ENCODE data around the gene TTC3. TPM values are rescaled to one million over a fixed set of nuclear protein-coding genes. Genes with fewer than 3 reads are reported as not detected.

The TTC3 gene
- total and polyA plus RNA-seq, 5 donors from 2014 or later = 34.3 to 91.0 (median 59.4) TPM

- Histone ChIP-seq H3K36me3 (ENCODE audit: control insufficient read depth, insufficient read depth, low read length) (no peaks in the 10 kb centered on the region), H3K9me3 (ENCODE audit: control insufficient read depth in 2 of 2, low read length in 2 of 2) (no peaks in the 10 kb centered on the region), H3K27ac (ENCODE audit: insufficient read depth, low read length, poor library complexity, severe bottlenecking) (no peak overlapping the region), H3K27me3 (ENCODE audit: control insufficient read depth, insufficient read depth, low read length) (no peaks in the 10 kb centered on the region), H3K4me3 (ENCODE audit: low read depth, low read length) (no peak overlapping the region), H3K4me1 (ENCODE audit: control insufficient read depth, insufficient read depth, low read length, poor library complexity, severe bottlenecking) (no peaks in the 10 kb centered on the region)
- H3K4me1 Mint-ChIP-seq = peaks cover 0 to 5% (median 0%) of the 10 kb centered on the region in 4 donors
- ATAC-seq (ENCODE audit: low read depth in 2 of 2) (no peak), DNase-seq (no peak)
- H3K4me3 Mint-ChIP-seq = no peak overlapping the region
- no peaks in the 10 kb centered on the region for H3K9me3 Mint-ChIP-seq
- H3K27ac Mint-ChIP-seq = no peak overlapping the region
- peaks cover 12% of the 10 kb centered on the region for H3K36me3 Mint-ChIP-seq
- peaks cover 6% of the 10 kb centered on the region for H3K27me3 Mint-ChIP-seq
Observed at GRCh38 chr21:37062593-37062935, 10.5 kb upstream of the TTC3 start.

- no peak overlapping the region for H3K27ac Mint-ChIP-seq
- no peaks in the 10 kb centered on the region for H3K9me3 ChIP-seq (ENCODE audit: control insufficient read depth in 2 of 2, low read length in 2 of 2)
- H3K4me3 ChIP-seq (ENCODE audit: low read depth, low read length) = no peak overlapping the region
- no peak for ATAC-seq (ENCODE audit: low read depth in 2 of 2)
- H3K27me3 Mint-ChIP-seq = no peaks in the 10 kb centered on the region
- H3K9me3 Mint-ChIP-seq = no peaks in the 10 kb centered on the region
- no peak for DNase-seq
- H3K4me3 Mint-ChIP-seq = no peak overlapping the region
- H3K36me3 Mint-ChIP-seq = peaks cover 14% of the 10 kb centered on the region
- no peaks in the 10 kb centered on the region for H3K36me3 ChIP-seq (ENCODE audit: control insufficient read depth, insufficient read depth, low read length)
- no peaks in the 10 kb centered on the region for H3K27me3 ChIP-seq (ENCODE audit: control insufficient read depth, insufficient read depth, low read length)
- no peak overlapping the region for H3K27ac ChIP-seq (ENCODE audit: insufficient read depth, low read length, poor library complexity, severe bottlenecking)
- no peaks in the 10 kb centered on the region for H3K4me1 ChIP-seq (ENCODE audit: control insufficient read depth, insufficient read depth, low read length, poor library complexity, severe bottlenecking)
- H3K4me1 Mint-ChIP-seq = peaks cover 0 to 5% (median 0%) of the 10 kb centered on the region in 4 donors
Observed at GRCh38 chr21:37063433-37063832, 9.6 kb upstream of the TTC3 start.

GRCh38 chr21:37064841-37065240 lies 8.2 kb upstream of the TTC3 start:
- Histone ChIP-seq H3K36me3 (ENCODE audit: control insufficient read depth, insufficient read depth, low read length) (peaks cover 4% of the 10 kb centered on the region), H3K4me3 (ENCODE audit: low read depth, low read length) (no peak overlapping the region), H3K9me3 (ENCODE audit: control insufficient read depth in 2 of 2, low read length in 2 of 2) (no peaks in the 10 kb centered on the region), H3K27ac (ENCODE audit: insufficient read depth, low read length, poor library complexity, severe bottlenecking) (no peak overlapping the region), H3K4me1 (ENCODE audit: control insufficient read depth, insufficient read depth, low read length, poor library complexity, severe bottlenecking) (no peaks in the 10 kb centered on the region), H3K27me3 (ENCODE audit: control insufficient read depth, insufficient read depth, low read length) (no peaks in the 10 kb centered on the region)
- ATAC-seq (ENCODE audit: low read depth in 2 of 2) (no peak), DNase-seq (no peak)
- Mint-ChIP-seq H3K27ac (peak overlapping the region in 1 of 3 donors; percentile 50), H3K27me3 (no peaks in the 10 kb centered on the region), H3K4me3 (peak overlapping the region in 1 of 4 donors; percentile 77), H3K9me3 (no peaks in the 10 kb centered on the region), H3K4me1 (peaks cover 1 to 6% (median 3%) of the 10 kb centered on the region in 4 donors), H3K36me3 (peaks cover 19% of the 10 kb centered on the region)

- Mint-ChIP-seq H3K4me3 (no peak overlapping the region), H3K9me3 (no peaks in the 10 kb centered on the region), H3K27ac (no peak overlapping the region), H3K27me3 (no peaks in the 10 kb centered on the region), H3K4me1 (peaks cover 5 to 12% (median 10%) of the 10 kb centered on the region in 4 donors), H3K36me3 (peaks cover 25% of the 10 kb centered on the region)
- Histone ChIP-seq H3K27me3 (ENCODE audit: control insufficient read depth, insufficient read depth, low read length) (no peaks in the 10 kb centered on the region), H3K4me3 (ENCODE audit: low read depth, low read length) (no peak overlapping the region), H3K4me1 (ENCODE audit: control insufficient read depth, insufficient read depth, low read length, poor library complexity, severe bottlenecking) (no peaks in the 10 kb centered on the region), H3K36me3 (ENCODE audit: control insufficient read depth, insufficient read depth, low read length) (peaks cover 4% of the 10 kb centered on the region), H3K9me3 (ENCODE audit: control insufficient read depth in 2 of 2, low read length in 2 of 2) (no peaks in the 10 kb centered on the region), H3K27ac (ENCODE audit: insufficient read depth, low read length, poor library complexity, severe bottlenecking) (no peak overlapping the region)
- no peak for ATAC-seq (ENCODE audit: low read depth in 2 of 2)
- no peak for DNase-seq
Observed at GRCh38 chr21:37065561-37066177, 7.4 kb upstream of the TTC3 start.

GRCh38 chr21:37071561-37072273 lies 1.3 kb upstream of the TTC3 start:
- no peak for DNase-seq

GRCh38 chr21:37072274-37072987 lies 623 bp upstream of the TTC3 start:
- ATAC-seq (ENCODE audit: low read depth in 2 of 2) (peak; percentile 40 to 52), DNase-seq (peak in 2 of 3 donors; percentile 71 to 79)
- H3K36me3 Mint-ChIP-seq = peaks cover 20% of the 10 kb centered on the region
- H3K27me3 ChIP-seq (ENCODE audit: control insufficient read depth, insufficient read depth, low read length) = no peaks in the 10 kb centered on the region
- H3K4me3 ChIP-seq (ENCODE audit: low read depth, low read length) = peak overlapping the region; percentile 97
- H3K36me3 ChIP-seq (ENCODE audit: control insufficient read depth, insufficient read depth, low read length) = peaks cover 4% of the 10 kb centered on the region
- H3K27me3 Mint-ChIP-seq = peaks cover 6% of the 10 kb centered on the region
- peak overlapping the region; percentile 92 to 95 (median 94) for H3K27ac Mint-ChIP-seq
- no peaks in the 10 kb centered on the region for H3K9me3 Mint-ChIP-seq
- H3K4me1 ChIP-seq (ENCODE audit: control insufficient read depth, insufficient read depth, low read length, poor library complexity, severe bottlenecking) = peaks cover 34% of the 10 kb centered on the region
- no peaks in the 10 kb centered on the region for H3K9me3 ChIP-seq (ENCODE audit: control insufficient read depth in 2 of 2, low read length in 2 of 2)
- H3K4me1 Mint-ChIP-seq = peaks cover 27 to 56% (median 45%) of the 10 kb centered on the region in 4 donors
- peak overlapping the region; percentile 77 to 91 (median 83) for H3K4me3 Mint-ChIP-seq
- H3K27ac ChIP-seq (ENCODE audit: insufficient read depth, low read length, poor library complexity, severe bottlenecking) = peak overlapping the region; percentile 95

More at GRCh38 chr21:37071561-37072273, 1.3 kb upstream of the TTC3 start:
- H3K4me3 Mint-ChIP-seq = peak overlapping the region; percentile 77 to 91 (median 83)
- H3K27me3 Mint-ChIP-seq = peaks cover 6% of the 10 kb centered on the region
- H3K9me3 Mint-ChIP-seq = no peaks in the 10 kb centered on the region
- H3K4me1 Mint-ChIP-seq = peaks cover 27 to 52% (median 40%) of the 10 kb centered on the region in 4 donors
- no peaks in the 10 kb centered on the region for H3K27me3 ChIP-seq (ENCODE audit: control insufficient read depth, insufficient read depth, low read length)
- H3K4me3 ChIP-seq (ENCODE audit: low read depth, low read length) = peak overlapping the region; percentile 97
- peak overlapping the region; percentile 95 for H3K27ac ChIP-seq (ENCODE audit: insufficient read depth, low read length, poor library complexity, severe bottlenecking)
- peaks cover 20% of the 10 kb centered on the region for H3K36me3 Mint-ChIP-seq
- no peak for ATAC-seq (ENCODE audit: low read depth in 2 of 2)
- peak overlapping the region; percentile 92 to 95 (median 94) for H3K27ac Mint-ChIP-seq
- peaks cover 34% of the 10 kb centered on the region for H3K4me1 ChIP-seq (ENCODE audit: control insufficient read depth, insufficient read depth, low read length, poor library complexity, severe bottlenecking)
- H3K36me3 ChIP-seq (ENCODE audit: control insufficient read depth, insufficient read depth, low read length) = peaks cover 4% of the 10 kb centered on the region
- H3K9me3 ChIP-seq (ENCODE audit: control insufficient read depth in 2 of 2, low read length in 2 of 2) = no peaks in the 10 kb centered on the region

GRCh38 chr21:37073417-37074196 lies 553 bp downstream of the TTC3 start:
- peaks cover 34% of the 10 kb centered on the region for H3K4me1 ChIP-seq (ENCODE audit: control insufficient read depth, insufficient read depth, low read length, poor library complexity, severe bottlenecking)
- Mint-ChIP-seq H3K9me3 (no peaks in the 10 kb centered on the region), H3K4me1 (peaks cover 33 to 66% (median 52%) of the 10 kb centered on the region in 4 donors), H3K27me3 (peaks cover 6% of the 10 kb centered on the region), H3K36me3 (peaks cover 17% of the 10 kb centered on the region), H3K4me3 (peak overlapping the region; percentile 97 to 98 (median 98)), H3K27ac (peak overlapping the region; percentile 97 to 98 (median 98))
- peak; percentile 53 to 59 for ATAC-seq (ENCODE audit: low read depth in 2 of 2)
- no peaks in the 10 kb centered on the region for H3K27me3 ChIP-seq (ENCODE audit: control insufficient read depth, insufficient read depth, low read length)
- peak; percentile 62 to 80 (median 80) for DNase-seq
- H3K9me3 ChIP-seq (ENCODE audit: control insufficient read depth in 2 of 2, low read length in 2 of 2) = no peaks in the 10 kb centered on the region
- H3K4me3 ChIP-seq (ENCODE audit: low read depth, low read length) = peak overlapping the region; percentile 86
- peaks cover 3% of the 10 kb centered on the region for H3K36me3 ChIP-seq (ENCODE audit: control insufficient read depth, insufficient read depth, low read length)
- H3K27ac ChIP-seq (ENCODE audit: insufficient read depth, low read length, poor library complexity, severe bottlenecking) = peak overlapping the region; percentile 95
